B cell (primary cell): ENCODE results near the gene GAPT. TPM values are rescaled to one million over a fixed set of nuclear protein-coding genes. Genes with fewer than 3 reads are reported as not detected.

ENCODE experiments used
- ATAC-seq: fragments of 200-7000 bp; cut with Tn5 transposase; one replicate; pipeline ENCODE4 v1.10.0; 2021; ENCODE audit warnings: low read depth, mild to moderate bottlenecking, moderate number of reproducible peaks, moderate library complexity
- CTCF ChIA-PET: fragments of 350-600 bp; sonication (Branson Sonifier 250); formaldehyde crosslinking; loops from one replicate; lab custom pipeline; 2021; ENCODE audit warnings: antibody characterized with exemption, inconsistent platforms; lab: Charles Lee
- POLR2A ChIA-PET: fragments of 350-600 bp; sonication (Branson Sonifier 250); formaldehyde crosslinking; loops from one replicate; lab custom pipeline; 2021; ENCODE audit warnings: antibody characterized with exemption; lab: Charles Lee
- DNase-seq: peaks from one replicate; pipeline ENCODE4 v3.0.0; 2013
- H2AFZ ChIP-seq: 2 replicates; pipeline ENCODE4 v1.6.1; 2012; ENCODE audit warnings: mild to moderate bottlenecking, low read depth, low read length; ENCODE audit not compliant: insufficient read depth, poor library complexity, severe bottlenecking
- H3K27ac ChIP-seq, 2 donors: 1 replicate in 1 of 2; 2 replicates in 1 of 2; pipeline ENCODE4 v1.5.1; 2012 to 2013; ENCODE audit warnings: low read length in 2 of 2, mild to moderate bottlenecking in 2 of 2, moderate library complexity in 1 of 2
- H3K27me3 ChIP-seq, 4 experiments: fragments of 200-600 bp in 1 of 4; sonication (generic) in 1 of 4; replicated peaks in 1 of 4; 1 replicate in 2 of 4; 2 replicates in 2 of 4; pipeline versions ENCODE4 v1.6.1 to v1.7.0; 2013 to 2016; ENCODE audit warnings: low read length in 3 of 4, mild to moderate bottlenecking in 2 of 4, mixed read lengths in 1 of 4, moderate library complexity in 1 of 4; ENCODE audit not compliant: insufficient read depth in 4 of 4, control insufficient read depth in 3 of 4; ENCODE audit errors: control extremely low read depth in 1 of 4
- H3K36me3 ChIP-seq, 2 experiments: replicated peaks in 1 of 2; 1 replicate in 1 of 2; 2 replicates in 1 of 2; pipeline versions ENCODE4 v1.6.1 to v1.7.1; 2013; ENCODE audit warnings: low read length in 1 of 2; ENCODE audit not compliant: insufficient read depth in 2 of 2, control insufficient read depth in 1 of 2; ENCODE audit errors: control extremely low read depth in 1 of 2, extremely low read depth in 1 of 2
- H3K4me1 ChIP-seq, 2 donors: fragments of 200-600 bp in 1 of 2; sonication (generic) in 1 of 2; 1 replicate in 1 of 2; 2 replicates in 1 of 2; pipeline versions ENCODE4 v1.5.1 to v1.6.1; 2013 to 2017; ENCODE audit warnings: low read length in 2 of 2; ENCODE audit not compliant: control insufficient read depth in 2 of 2, insufficient read depth in 2 of 2
- H3K4me2 ChIP-seq: replicated peaks from 2 replicates; pipeline ENCODE3; 2012; ENCODE audit warnings: mild to moderate bottlenecking, low read depth, low read length; ENCODE audit not compliant: poor library complexity, severe bottlenecking
- H3K4me3 ChIP-seq, 5 experiments: fragments of 200-600 bp in 1 of 5; sonication (generic) in 1 of 5; 1 replicate in 3 of 5; 2 replicates in 2 of 5; pipeline versions ENCODE4 v1.5.1 to v1.7.0; 2011 to 2016; ENCODE audit warnings: low read length in 4 of 5, mild to moderate bottlenecking in 4 of 5, low read depth in 2 of 5, control low read depth in 1 of 5, moderate library complexity in 1 of 5; ENCODE audit not compliant: insufficient read depth in 1 of 5; ENCODE audit errors: control extremely low read depth in 1 of 5, extremely low read depth in 1 of 5
- H3K79me2 ChIP-seq: fragments of 200-600 bp; sonication (generic); one replicate; pipeline ENCODE4 v1.6.0; 2016; ENCODE audit warnings: low read length; ENCODE audit not compliant: control insufficient read depth, insufficient read depth
- H3K9ac ChIP-seq: fragments of 200-600 bp; sonication (generic); 2 replicates; pipeline ENCODE4 v1.6.1; 2017; ENCODE audit warnings: mild to moderate bottlenecking, low read length, moderate library complexity
- H3K9me3 ChIP-seq, 3 donors: one replicate each; pipeline versions ENCODE4 v1.6.1 to v1.7.1; 2013; ENCODE audit warnings: low read length in 2 of 3; ENCODE audit not compliant: control insufficient read depth in 2 of 3, insufficient read depth in 1 of 3; ENCODE audit errors: control extremely low read depth in 1 of 3
- H4K20me1 ChIP-seq: 2 replicates; pipeline ENCODE4 v1.6.0; 2012; ENCODE audit warnings: mild to moderate bottlenecking, low read length; ENCODE audit not compliant: insufficient read depth, control insufficient read depth, poor library complexity, severe bottlenecking
- H3K27ac Mint-ChIP-seq: one replicate; pipeline ENCODE4 v1.8.0; 2021; ENCODE audit warnings: mixed read lengths
- H3K27me3 Mint-ChIP-seq: one replicate; pipeline ENCODE4 v1.8.0; 2021; ENCODE audit warnings: mixed read lengths
- H3K4me1 Mint-ChIP-seq: one replicate; pipeline ENCODE4 v1.8.0; 2021; ENCODE audit warnings: mixed read lengths
- H3K4me3 Mint-ChIP-seq: one replicate; pipeline ENCODE4 v1.8.0; 2021; ENCODE audit warnings: mixed read lengths
- H3K9me3 Mint-ChIP-seq: one replicate; pipeline ENCODE4 v1.8.0; 2022; ENCODE audit warnings: mixed read lengths; ENCODE audit not compliant: insufficient read depth
- CTCF ChIP-seq: fragments of 200-600 bp; IDR thresholded peaks from one replicate; pipeline ENCODE4 v1.8.0; 2022; ENCODE audit warnings: antibody characterized with exemption, mild to moderate bottlenecking
- EZH2 ChIP-seq: IDR thresholded peaks from 2 replicates; pipeline ENCODE4 v1.6.1; 2012; ENCODE audit warnings: borderline replicate concordance, low read depth, mild to moderate bottlenecking, moderate library complexity, low read length; ENCODE audit not compliant: insufficient read depth, poor library complexity, severe bottlenecking
- WGBS: methylation state at CpG from one replicate; pipeline ENCODE4 v1.1.5; 2013; ENCODE audit warnings: missing lambda C conversion rate; ENCODE audit not compliant: insufficient coverage; 5-methylcytosine and 5-hydroxymethylcytosine counted together
- intact Hi-C: fragments of 100-400 bp; cut with micrococcal nuclease; formaldehyde crosslinking; loops from one replicate; pipeline ENCODE4 v1.10.0; 2022
- polyA plus RNA-seq: library from polyadenylated mRNA; depleted of rRNA; stranded (reverse); fragments of >200 nt; gene quantifications from 2 replicates; pipeline ENCODE4 v1.2.3, GENCODE V29; 2012
- total RNA-seq, 2 donors: library from RNA; stranded (reverse); fragments of 120-200 nt in 1 of 2; gene quantifications; 1 replicate in 1 of 2; 2 replicates in 1 of 2; pipeline versions ENCODE4 v1.2.3 to v1.2.4, GENCODE V29; 2013 to 2022

The GAPT gene
- total and polyA plus RNA-seq, 2 donors (not counting 1 experiment from before 2014, with no cell fraction given) = 51.3 to 69.0 TPM

- peaks cover 48% of the 10 kb centered on the region for H3K4me1 Mint-ChIP-seq
- TF ChIP-seq CTCF (no peak), EZH2 (no peak)
- no peaks in the 10 kb centered on the region for H3K36me3 ChIP-seq
- no peak overlapping the region for H3K4me2 ChIP-seq
- no peaks in the 10 kb centered on the region for H3K27me3 ChIP-seq
- H3K27ac Mint-ChIP-seq = no peak overlapping the region
- POLR2A ChIA-PET = no interaction called here
- CTCF ChIA-PET = no interaction called here
- no peaks in the 10 kb centered on the region for H3K27me3 Mint-ChIP-seq
- H2AFZ ChIP-seq = no peak overlapping the region
- H3K4me3 ChIP-seq = no peak overlapping the region
- H3K9ac ChIP-seq = no peak overlapping the region
- H3K79me2 ChIP-seq = no peaks in the 10 kb centered on the region
- intact Hi-C loops = no loop called here
- peaks cover 34 to 38% of the 10 kb centered on the region in 2 donors for H3K4me1 ChIP-seq
- WGBS = no CpG with 5 or more reads among the region's 1 CpG
- no peaks in the 10 kb centered on the region for H3K9me3 Mint-ChIP-seq
- H4K20me1 ChIP-seq = no peaks in the 10 kb centered on the region
- H3K27ac ChIP-seq = no peak overlapping the region
- no peak for DNase-seq
- H3K4me3 Mint-ChIP-seq = no peak overlapping the region
- no peaks in the 10 kb centered on the region for H3K9me3 ChIP-seq
- no peak for ATAC-seq
These were observed 51.5 kb downstream of the GAPT start for GRCh38 chr5:58542709-58543108.

- no peaks in the 10 kb centered on the region for H3K27me3 Mint-ChIP-seq
- ChIA-PET POLR2A (interaction anchor here (0.7 kb wide), 1 partner anchor 60 kb away, joined by 6 read pairs; no protein-coding TSS in a partner anchor), CTCF (interaction anchor here (1.1 to 1.2 kb wide), 2 partner anchors 66 to 83 kb away, joined by 3 read pairs; no protein-coding TSS in a partner anchor)
- Histone ChIP-seq H3K79me2 (no peaks in the 10 kb centered on the region), H3K4me3 (peak overlapping the region in 1 of 5 experiments; percentile 31), H2AFZ (no peak overlapping the region), H3K9me3 (no peaks in the 10 kb centered on the region), H4K20me1 (no peaks in the 10 kb centered on the region), H3K9ac (no peak overlapping the region), H3K27me3 (no peaks in the 10 kb centered on the region), H3K27ac (no peak overlapping the region), H3K4me1 (peaks cover 34 to 38% of the 10 kb centered on the region in 2 donors), H3K36me3 (no peaks in the 10 kb centered on the region), H3K4me2 (peak overlapping the region; percentile 51)
- H3K4me3 Mint-ChIP-seq = peak overlapping the region; percentile 52
- ATAC-seq (no peak), DNase-seq (no peak)
- peaks cover 42% of the 10 kb centered on the region for H3K4me1 Mint-ChIP-seq
- TF ChIP-seq EZH2 = no peak
- no peak for TF ChIP-seq CTCF
- peak overlapping the region; percentile 34 for H3K27ac Mint-ChIP-seq
- WGBS = 100% methylated on average over 1 of the region's 2 CpGs
- intact Hi-C loops = no loop called here
- no peaks in the 10 kb centered on the region for H3K9me3 Mint-ChIP-seq
These were observed 52.5 kb downstream of the GAPT start for GRCh38 chr5:58543723-58544122.
